Measurements from ENCODE around the gene PLIN5.
A peak's percentile ranks its signal among the peaks of the same experiment; 100 is the strongest.
"Not testable (repeated sequence)": the region's sequence is repeated elsewhere in the genome, so short reads cannot be mapped to it uniquely, and the experiment has no call there.

PLIN5 gene

GRCh38 chr19:4567584-4568071, 32.6 kb upstream of the PLIN5 start:
- DNase-seq (ENCODE audit: low read depth), result peak; percentile 56

- no peak for DNase-seq (ENCODE audit: low read depth)
These were observed 31.5 kb upstream of the PLIN5 start for GRCh38 chr19:4566402-4567051.

DNA sequence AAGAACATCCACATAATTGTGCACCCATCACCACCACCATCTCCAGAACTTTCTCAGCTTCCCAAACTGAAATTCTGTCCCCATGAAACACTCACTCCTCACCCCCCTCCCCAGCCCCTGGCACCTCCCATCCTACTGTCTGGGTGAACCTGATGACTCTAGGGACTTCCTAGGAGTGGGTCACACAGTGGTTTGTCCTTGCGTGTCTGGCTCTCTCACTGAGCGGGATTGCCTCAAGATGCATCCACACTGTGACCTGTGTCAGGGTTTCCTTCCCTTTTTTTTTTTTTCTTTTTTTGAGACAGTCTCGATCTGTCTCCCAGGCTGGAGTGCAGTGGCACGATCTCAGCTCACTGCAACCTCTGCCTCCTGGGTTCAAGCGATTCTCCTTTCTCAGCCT, 28.5 kb upstream of the PLIN5 start:
- DNase-seq (ENCODE audit: low read depth), result not testable (repeated sequence)

- DNase-seq (ENCODE audit: low read depth), result not testable (repeated sequence)
These were observed 27.1 kb upstream of the PLIN5 start for GRCh38 chr19:4562085-4562484.

DNA sequence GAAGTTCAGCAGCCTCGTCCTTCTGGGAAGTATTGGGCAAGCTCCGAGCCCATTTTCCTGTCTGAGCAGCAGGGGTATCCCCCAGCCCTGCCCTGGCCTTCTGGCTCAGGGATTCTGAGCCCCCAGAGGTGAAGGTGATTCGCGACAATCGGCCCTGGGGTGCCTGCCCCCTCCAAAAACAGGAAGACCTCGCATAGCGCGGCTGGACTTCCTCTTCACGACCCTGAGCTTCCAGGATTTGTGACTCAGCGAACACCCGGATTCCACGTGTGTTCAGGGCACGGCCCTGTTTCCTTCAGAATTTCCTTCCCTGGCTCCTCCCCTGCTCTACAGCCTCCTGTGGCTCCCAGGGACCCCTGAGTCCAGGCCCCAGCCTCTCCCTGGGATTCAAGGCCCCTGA, 24.5 kb upstream of the PLIN5 start, which contains the start of gene SEMA6B:
TSS of gene SEMA6B (minus strand) at position 116 of the 400 bp plus-strand sequence. CDS start 1,227 bp downstream, outside the sequence.
- no peak for DNase-seq (ENCODE audit: low read depth)

DNA sequence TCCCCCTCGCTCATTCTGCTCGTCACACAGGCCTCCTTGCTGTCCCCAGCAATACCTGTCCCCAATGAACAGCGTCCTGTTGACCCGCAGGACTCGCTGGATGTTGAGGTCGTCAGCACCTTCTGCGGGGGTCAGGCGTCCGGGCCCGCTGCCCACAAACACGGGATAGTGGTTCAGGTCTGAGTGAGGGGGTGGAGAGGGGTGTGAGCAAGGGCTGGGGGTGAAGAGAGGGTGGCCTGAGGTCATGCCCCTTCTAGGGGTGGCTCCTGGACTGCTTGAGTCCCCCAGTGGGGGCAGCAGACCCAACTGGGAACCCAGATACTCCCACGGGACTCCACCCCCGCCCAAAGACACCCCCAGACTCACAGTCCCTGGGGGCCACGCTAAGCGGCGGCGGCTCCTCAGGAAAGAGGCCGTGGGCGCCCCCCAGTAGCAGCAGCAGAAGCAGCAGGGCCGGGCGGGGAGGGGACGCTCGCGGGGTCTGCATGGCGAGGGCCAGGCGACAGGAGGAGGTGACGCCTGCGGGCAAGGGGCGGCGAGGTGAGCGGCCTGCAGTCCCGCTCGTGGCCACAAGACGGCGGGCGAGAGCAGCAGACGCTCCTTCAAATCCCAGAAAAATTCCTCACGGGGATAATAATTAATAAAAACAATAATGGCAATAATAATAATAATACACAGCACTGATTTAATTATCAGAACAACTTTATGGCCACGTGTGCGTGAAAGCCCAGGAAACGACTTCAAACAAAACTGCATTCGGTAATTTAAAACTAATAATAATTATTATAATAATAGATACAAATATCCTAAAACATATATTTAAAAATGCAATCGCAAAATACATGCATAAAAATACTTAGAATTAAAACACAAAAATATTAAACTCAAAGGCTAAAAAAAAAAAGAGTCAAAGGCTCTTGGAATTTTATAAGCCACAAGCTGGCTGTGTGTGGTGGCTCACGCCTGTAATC, 23.2 kb upstream of the PLIN5 start:
- DNase-seq (ENCODE audit: low read depth), result no peak

- DNase-seq (ENCODE audit: low read depth), result no peak
These were observed 22.3 kb upstream of the PLIN5 start for GRCh38 chr19:4557144-4557970.

GRCh38 chr19:4556597-4557127, 21.6 kb upstream of the PLIN5 start:
- DNase-seq (ENCODE audit: low read depth), result no peak

DNA sequence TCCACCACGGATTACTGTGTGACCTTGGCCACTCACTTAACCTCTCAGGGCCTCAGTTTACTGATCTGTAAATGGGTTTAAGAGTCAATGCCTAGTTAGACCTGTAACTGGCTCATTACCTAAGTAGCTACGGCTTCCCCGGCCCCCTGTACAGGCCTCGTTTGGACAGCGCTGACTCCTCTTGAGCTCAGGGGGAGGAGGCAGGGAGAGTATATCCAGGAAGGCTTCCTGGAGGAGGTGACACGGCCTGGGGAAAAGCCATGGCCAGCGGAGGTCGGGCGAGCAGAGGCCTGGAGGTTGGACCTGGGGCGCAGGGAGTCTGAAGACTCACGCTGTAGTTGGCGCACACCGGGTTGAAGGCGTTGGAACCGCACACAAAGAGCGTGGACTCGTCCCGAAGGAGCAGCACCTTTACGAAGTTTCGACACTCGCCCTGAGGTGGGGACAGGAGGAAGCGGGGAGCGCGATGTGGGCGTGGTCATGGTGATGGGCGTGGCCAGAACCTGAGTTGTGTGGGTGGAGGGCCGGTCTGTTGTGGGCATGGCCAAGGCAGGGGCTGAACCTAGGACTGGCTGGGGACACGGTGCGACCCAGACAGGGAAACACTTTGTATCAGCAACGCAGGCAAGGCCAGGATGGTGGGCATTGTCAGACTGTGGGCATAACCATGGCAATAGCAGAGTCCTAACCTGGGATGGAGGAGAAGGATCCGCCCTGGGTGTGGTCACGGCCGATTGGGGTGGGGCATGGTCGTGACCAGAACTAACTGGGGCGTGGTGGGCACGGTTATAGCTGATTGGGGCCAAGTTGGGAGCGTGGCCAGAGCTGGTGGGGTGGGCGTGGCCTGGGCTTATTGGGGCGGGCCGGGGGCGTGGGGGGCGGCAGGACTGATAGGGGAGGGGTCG, 20.9 kb upstream of the PLIN5 start:
- no peak for DNase-seq (ENCODE audit: low read depth)

- no peak for DNase-seq (ENCODE audit: low read depth)
These were observed 19.7 kb upstream of the PLIN5 start for GRCh38 chr19:4554717-4555116.

- DNase-seq (ENCODE audit: low read depth), result no peak
These were observed 18.8 kb upstream of the PLIN5 start for GRCh38 chr19:4553775-4554174.

GRCh38 chr19:4553092-4553695, 18.2 kb upstream of the PLIN5 start:
- no peak for DNase-seq (ENCODE audit: low read depth)

DNA sequence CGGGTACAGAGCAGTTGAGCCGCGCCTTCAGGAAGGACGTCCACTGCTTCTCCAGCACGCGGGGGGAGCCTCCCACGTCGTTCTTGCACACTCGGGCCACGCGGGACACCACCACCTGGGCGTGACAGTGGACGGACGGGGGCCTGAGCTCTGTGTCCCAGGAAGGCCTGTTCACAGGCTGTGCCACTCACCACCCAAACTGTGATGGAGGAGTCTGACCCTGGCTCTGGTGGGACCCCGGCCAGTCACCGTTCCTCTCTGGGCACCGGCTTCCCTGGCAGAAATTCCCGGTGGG, 17.4 kb upstream of the PLIN5 start:
- no peak for DNase-seq (ENCODE audit: low read depth)

DNA sequence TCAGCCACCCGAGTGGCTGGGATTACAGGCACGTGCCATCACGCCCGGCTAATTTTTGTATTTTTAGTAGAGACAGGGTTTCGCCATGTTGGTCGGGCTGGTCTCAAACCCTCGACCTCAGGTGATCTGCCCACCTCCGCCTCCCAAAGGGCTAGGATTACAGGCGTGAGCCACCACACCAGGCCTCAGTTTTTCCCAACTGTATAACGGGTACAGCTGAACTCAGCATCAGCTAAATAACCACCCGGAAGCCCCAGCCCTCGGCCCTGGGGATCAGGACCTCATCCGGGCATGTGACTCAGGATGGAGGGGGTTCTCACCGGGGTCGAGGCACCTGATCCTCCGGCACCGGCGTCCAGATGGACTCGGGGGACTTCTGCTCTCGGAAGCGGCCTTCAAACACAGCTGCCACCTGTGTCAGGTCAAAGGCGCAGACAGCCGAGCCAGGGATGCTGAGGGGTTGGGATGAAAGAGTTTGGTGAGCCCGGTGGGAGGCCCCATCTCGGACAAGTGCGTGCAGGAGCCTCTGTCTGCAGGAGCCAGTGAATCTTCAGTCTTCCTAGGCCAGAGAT, 15.5 kb upstream of the PLIN5 start:
- DNase-seq (ENCODE audit: low read depth), result no peak

DNA sequence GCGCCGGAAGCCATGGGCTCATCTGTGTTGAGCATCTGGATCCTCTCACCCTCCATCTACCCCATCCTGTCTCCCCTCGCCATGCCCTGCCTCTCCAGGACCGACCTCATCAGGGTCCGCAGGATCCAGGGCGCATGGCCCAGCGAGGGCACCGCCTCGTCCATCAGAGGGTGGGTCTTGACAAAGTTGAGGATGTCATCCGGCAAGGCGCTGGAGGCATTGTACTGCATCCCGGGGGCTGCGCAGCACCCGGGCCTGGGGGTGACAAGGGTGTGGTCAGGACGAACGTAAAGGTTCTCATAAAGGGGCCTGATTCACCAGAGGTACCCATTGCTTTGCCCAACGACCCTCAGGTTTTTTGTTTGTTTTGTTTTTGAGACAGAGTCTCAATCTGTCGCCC, 15.0 kb upstream of the PLIN5 start:
- DNase-seq (ENCODE audit: low read depth), result no peak

DNA sequence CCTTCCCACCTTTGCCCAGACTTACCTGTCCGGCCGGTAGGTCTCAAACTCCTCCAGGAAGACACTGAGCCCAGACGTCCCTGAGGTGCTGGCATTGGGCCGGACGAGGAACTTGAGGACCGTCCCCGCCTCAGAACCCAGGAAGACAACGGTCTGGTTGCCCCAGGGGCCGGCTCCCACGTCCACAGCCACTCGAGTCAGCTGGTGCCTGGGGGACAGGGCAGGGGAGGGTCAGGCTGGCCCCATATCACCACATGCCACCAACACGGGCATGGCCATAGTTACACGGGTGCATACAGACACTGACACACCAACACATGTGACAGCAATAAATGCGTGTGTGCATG, 13.2 kb upstream of the PLIN5 start:
- no peak for DNase-seq (ENCODE audit: low read depth)

- DNase-seq (ENCODE audit: low read depth), result no peak
These were observed 12.5 kb upstream of the PLIN5 start for GRCh38 chr19:4547303-4548237.

DNA sequence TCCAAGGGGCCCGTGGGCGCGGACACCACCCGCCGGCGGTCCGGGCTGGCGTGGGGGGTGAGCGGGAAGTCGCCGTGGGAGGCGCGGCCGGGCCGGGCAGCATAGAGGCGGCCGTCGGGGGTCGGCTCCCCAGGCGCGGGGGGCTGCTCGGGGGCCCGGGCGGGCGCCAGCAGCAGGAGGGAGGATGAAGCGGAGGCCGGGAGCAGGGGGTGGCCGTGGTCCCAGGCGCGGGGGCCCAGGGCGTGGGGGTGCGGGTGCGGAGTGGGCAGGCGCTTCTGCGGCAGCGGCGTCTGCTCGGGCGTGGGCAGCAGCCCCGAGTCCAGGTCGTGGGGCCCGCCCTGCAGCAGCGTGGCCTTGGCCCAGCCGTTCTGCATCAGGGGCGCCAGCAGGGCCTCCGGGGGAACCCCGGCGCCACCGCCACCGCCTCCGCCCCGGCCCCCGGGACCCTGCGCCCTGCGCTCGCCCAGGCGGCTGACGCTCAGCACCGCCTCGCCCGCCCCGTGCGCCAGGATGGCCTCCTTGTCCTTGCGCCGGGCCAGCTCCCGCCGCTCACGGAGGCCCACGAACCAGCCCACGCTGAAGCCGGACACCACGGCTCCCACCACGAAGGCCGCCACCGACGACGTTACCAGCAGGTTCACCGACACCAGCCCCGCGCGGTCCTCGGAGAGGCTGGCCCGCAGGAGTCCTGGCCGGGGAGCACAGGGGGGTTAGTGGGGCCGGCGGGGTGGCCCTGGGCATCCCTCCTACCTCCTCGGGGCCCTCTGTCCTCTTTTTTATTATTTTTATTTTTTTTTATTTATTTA, 9.0 kb upstream of the PLIN5 start:
- DNase-seq (ENCODE audit: low read depth), result no peak

Measured in activated T-cell treated with anti-CD3 and anti-CD28 coated beads for 24 hours (primary cell).